Panc1 (cell line): ENCODE measurements around the gene ZNF554. TPM values are rescaled to one million over a fixed set of nuclear protein-coding genes. Genes with fewer than 3 reads are reported as not detected.

Source experiments
- ATAC-seq: fragments of 200-7000 bp; cut with Tn5 transposase; 2 replicates; pipeline ENCODE4 v1.9.1; 2020; ENCODE audit warnings: mild to moderate bottlenecking, moderate library complexity
- BruUV-seq: library from RNA; stranded (reverse); fragments of 400-500 nt; replicated peaks from 2 replicates; lab custom pipeline; 2021; lab: Mats Ljungman, UMichigan
- CTCF ChIA-PET: fragments of 300-600 bp; sonication (Branson Sonifier 250); formaldehyde crosslinking; loops from one replicate; lab custom pipeline; 2022; ENCODE audit warnings: antibody characterized with exemption; lab: Charles Lee
- POLR2A ChIA-PET: fragments of 300-600 bp; sonication (Branson Sonifier 250); formaldehyde crosslinking; loops from one replicate; lab custom pipeline; 2022; ENCODE audit warnings: antibody characterized with exemption; lab: Charles Lee
- DNase-seq: peaks from one replicate; pipeline ENCODE4 v3.0.0-alpha.2; 2010; ENCODE audit warnings: low read depth, low spot score
- H3K27ac ChIP-seq: 2 replicates; pipeline ENCODE4 v1.5.1; 2011; ENCODE audit warnings: mild to moderate bottlenecking, low read length, inconsistent platforms
- H3K27me3 ChIP-seq: fragments of 200-500 bp; sonication (Bioruptor generic); 2 replicates; pipeline ENCODE4 v1.6.0; 2014; ENCODE audit warnings: low read length, inconsistent platforms; ENCODE audit not compliant: control insufficient read depth, insufficient read depth
- H3K36me3 ChIP-seq: fragments of 200-500 bp; sonication (Bioruptor generic); 2 replicates; pipeline ENCODE4 v1.5.1; 2014; ENCODE audit warnings: inconsistent platforms, mild to moderate bottlenecking, low read length, moderate library complexity; ENCODE audit not compliant: control insufficient read depth, insufficient read depth
- H3K4me1 ChIP-seq: 2 replicates; pipeline ENCODE4 v1.5.1; 2011; ENCODE audit warnings: inconsistent platforms, mild to moderate bottlenecking, low read length, moderate library complexity; ENCODE audit not compliant: control insufficient read depth, insufficient read depth
- H3K4me3 ChIP-seq, 2 experiments: 2 replicates each; pipeline ENCODE4 v1.5.1; 2011 to 2012; ENCODE audit warnings: low read depth in 2 of 2, low read length in 2 of 2, mild to moderate bottlenecking in 2 of 2, inconsistent platforms in 1 of 2, moderate library complexity in 1 of 2
- H3K9me3 ChIP-seq: fragments of 200-500 bp; sonication (Bioruptor generic); 2 replicates; pipeline ENCODE4 v1.5.1; 2014; ENCODE audit warnings: low read depth, mild to moderate bottlenecking, inconsistent platforms, low read length, moderate library complexity; ENCODE audit not compliant: control insufficient read depth, insufficient read depth
- POLR2AphosphoS5 ChIP-seq: IDR thresholded peaks from 2 replicates; pipeline ENCODE4 v1.6.1; 2012; ENCODE audit warnings: mild to moderate bottlenecking, low read depth, low read length, moderate library complexity
- SIN3A ChIP-seq: IDR thresholded peaks from 2 replicates; pipeline ENCODE4 v1.6.1; 2012; ENCODE audit warnings: low read depth, mild to moderate bottlenecking, low read length, moderate library complexity, borderline replicate concordance; ENCODE audit not compliant: insufficient read depth
- TCF7L2 ChIP-seq: IDR thresholded peaks from 2 replicates; pipeline ENCODE4 v1.6.1; 2011; ENCODE audit warnings: mild to moderate bottlenecking, low read depth, low read length, inconsistent platforms
- in situ Hi-C: cut with HindIII; loops from 2 replicates; pipeline ENCODE4 v1.10.0; 2016; ENCODE audit warnings: low sequenced_read_pairs, low pct_unique_long_range_greater_than_20kb
- intact Hi-C: fragments of 100-400 bp; cut with micrococcal nuclease; formaldehyde crosslinking; loops from one replicate; pipeline ENCODE4 v1.10.0; 2022; ENCODE audit not compliant: unreplicated experiment
- total RNA-seq: library from RNA; stranded (reverse); gene quantifications from one replicate; pipeline ENCODE4 v1.2.1, GENCODE V29; 2021; ENCODE audit not compliant: unreplicated experiment
- TF ChIP-seq, protein P1 (sequence below), 2 experiments: IDR thresholded peaks; 2 replicates each; pipeline ENCODE4 v1.6.1; 2011 to 2012; ENCODE audit warnings: low read depth in 2 of 2, control low read depth in 1 of 2, low read length in 1 of 2, mild to moderate bottlenecking in 1 of 2, moderate library complexity in 1 of 2; ENCODE audit not compliant: insufficient read depth in 1 of 2
- TF ChIP-seq, protein P2 (sequence below): fragments of 450-650 bp; IDR thresholded peaks from 2 replicates; pipeline ENCODE4 v1.5.1; 2017; ENCODE audit warnings: mild to moderate bottlenecking

The ZNF554 gene
- total RNA-seq, 1 experiment from 2014 or later = 1.5 TPM

DNA sequence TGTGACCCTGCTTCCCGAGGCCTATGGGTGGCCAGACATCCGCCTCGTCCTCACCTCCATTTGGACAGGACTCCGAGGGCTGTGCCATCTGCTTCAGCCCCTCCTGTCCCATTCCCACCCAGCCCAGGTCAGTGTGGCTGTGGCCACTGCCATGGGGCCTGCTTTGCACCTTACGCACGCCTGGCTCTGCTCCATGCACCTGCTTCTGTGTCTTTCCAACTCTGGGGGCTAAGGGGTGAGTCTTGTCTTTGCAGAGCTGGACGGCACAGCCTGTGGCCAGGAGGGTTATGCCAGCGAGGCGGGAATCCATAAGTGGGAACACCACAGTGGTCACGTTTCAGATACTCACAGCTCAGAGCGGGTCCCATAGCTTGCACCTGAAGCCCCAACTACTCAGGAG lies 5.2 kb upstream of the ZNF554 start:
- ATAC-seq (no peak), DNase-seq (no peak)
- intact Hi-C loops (no loop called here), in situ Hi-C loops (no loop called here)
- no peak overlapping the region for H3K27ac ChIP-seq
- no peaks in the 10 kb centered on the region for H3K27me3 ChIP-seq
- BruUV-seq = no TSS peak
- no peaks in the 10 kb centered on the region for H3K9me3 ChIP-seq
- H3K4me1 ChIP-seq = no peaks in the 10 kb centered on the region
- POLR2A ChIA-PET = no interaction called here
- CTCF ChIA-PET = no interaction called here
- no peaks in the 10 kb centered on the region for H3K36me3 ChIP-seq
- H3K4me3 ChIP-seq = no peak overlapping the region
- no peak for TF ChIP-seq TCF7L2
- TF ChIP-seq SIN3A = no peak
- TF ChIP-seq POLR2AphosphoS5 = no peak
- TF ChIP-seq, protein P1, sequence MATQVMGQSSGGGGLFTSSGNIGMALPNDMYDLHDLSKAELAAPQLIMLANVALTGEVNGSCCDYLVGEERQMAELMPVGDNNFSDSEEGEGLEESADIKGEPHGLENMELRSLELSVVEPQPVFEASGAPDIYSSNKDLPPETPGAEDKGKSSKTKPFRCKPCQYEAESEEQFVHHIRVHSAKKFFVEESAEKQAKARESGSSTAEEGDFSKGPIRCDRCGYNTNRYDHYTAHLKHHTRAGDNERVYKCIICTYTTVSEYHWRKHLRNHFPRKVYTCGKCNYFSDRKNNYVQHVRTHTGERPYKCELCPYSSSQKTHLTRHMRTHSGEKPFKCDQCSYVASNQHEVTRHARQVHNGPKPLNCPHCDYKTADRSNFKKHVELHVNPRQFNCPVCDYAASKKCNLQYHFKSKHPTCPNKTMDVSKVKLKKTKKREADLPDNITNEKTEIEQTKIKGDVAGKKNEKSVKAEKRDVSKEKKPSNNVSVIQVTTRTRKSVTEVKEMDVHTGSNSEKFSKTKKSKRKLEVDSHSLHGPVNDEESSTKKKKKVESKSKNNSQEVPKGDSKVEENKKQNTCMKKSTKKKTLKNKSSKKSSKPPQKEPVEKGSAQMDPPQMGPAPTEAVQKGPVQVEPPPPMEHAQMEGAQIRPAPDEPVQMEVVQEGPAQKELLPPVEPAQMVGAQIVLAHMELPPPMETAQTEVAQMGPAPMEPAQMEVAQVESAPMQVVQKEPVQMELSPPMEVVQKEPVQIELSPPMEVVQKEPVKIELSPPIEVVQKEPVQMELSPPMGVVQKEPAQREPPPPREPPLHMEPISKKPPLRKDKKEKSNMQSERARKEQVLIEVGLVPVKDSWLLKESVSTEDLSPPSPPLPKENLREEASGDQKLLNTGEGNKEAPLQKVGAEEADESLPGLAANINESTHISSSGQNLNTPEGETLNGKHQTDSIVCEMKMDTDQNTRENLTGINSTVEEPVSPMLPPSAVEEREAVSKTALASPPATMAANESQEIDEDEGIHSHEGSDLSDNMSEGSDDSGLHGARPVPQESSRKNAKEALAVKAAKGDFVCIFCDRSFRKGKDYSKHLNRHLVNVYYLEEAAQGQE (IDR thresholded peaks at IDR 0.05; ENCODE audit: insufficient read depth in 1 of 2, low read depth in 2 of 2, low read length in 1 of 2) = no peak
- TF ChIP-seq, protein P2, sequence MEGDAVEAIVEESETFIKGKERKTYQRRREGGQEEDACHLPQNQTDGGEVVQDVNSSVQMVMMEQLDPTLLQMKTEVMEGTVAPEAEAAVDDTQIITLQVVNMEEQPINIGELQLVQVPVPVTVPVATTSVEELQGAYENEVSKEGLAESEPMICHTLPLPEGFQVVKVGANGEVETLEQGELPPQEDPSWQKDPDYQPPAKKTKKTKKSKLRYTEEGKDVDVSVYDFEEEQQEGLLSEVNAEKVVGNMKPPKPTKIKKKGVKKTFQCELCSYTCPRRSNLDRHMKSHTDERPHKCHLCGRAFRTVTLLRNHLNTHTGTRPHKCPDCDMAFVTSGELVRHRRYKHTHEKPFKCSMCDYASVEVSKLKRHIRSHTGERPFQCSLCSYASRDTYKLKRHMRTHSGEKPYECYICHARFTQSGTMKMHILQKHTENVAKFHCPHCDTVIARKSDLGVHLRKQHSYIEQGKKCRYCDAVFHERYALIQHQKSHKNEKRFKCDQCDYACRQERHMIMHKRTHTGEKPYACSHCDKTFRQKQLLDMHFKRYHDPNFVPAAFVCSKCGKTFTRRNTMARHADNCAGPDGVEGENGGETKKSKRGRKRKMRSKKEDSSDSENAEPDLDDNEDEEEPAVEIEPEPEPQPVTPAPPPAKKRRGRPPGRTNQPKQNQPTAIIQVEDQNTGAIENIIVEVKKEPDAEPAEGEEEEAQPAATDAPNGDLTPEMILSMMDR = no peak

DNA sequence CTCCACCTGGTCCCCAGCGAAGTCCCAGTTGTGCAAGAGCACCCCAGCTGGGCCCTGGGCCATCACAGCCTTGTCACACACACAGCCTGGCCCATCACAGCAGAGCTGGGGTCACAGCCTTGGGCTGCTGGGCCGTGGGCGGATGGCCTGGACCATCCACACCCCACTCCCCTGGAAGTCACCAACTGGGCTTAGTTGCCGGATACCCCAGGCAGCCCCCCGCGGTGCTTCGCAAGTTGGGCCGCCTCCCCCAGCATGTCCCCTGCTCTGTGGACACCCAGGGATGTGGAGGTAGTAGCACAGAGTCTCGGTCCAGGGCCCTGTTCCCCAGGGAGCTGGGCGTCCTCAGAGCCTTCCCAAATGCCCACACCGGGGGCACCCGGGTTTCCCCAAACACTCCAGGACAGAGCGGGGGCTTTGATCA lies 4.5 kb upstream of the ZNF554 start:
- in situ Hi-C loops (no loop called here), intact Hi-C loops (no loop called here)
- no TSS peak for BruUV-seq
- H3K9me3 ChIP-seq = no peaks in the 10 kb centered on the region
- H3K4me3 ChIP-seq = no peak overlapping the region
- H3K27me3 ChIP-seq = no peaks in the 10 kb centered on the region
- no peaks in the 10 kb centered on the region for H3K4me1 ChIP-seq
- DNase-seq (no peak), ATAC-seq (no peak)
- no peaks in the 10 kb centered on the region for H3K36me3 ChIP-seq
- CTCF ChIA-PET = no interaction called here
- POLR2A ChIA-PET = no interaction called here
- no peak overlapping the region for H3K27ac ChIP-seq
- TF ChIP-seq TCF7L2 (no peak), POLR2AphosphoS5 (no peak), SIN3A (no peak)
- TF ChIP-seq, protein P2 = no peak
- TF ChIP-seq, protein P1 (IDR thresholded peaks at IDR 0.05; ENCODE audit: insufficient read depth in 1 of 2, low read depth in 2 of 2, low read length in 1 of 2) = no peak
